HG02763 (cell line): ENCODE data around the gene MYOCD.

Source experiments
- ATAC-seq: cut with Tn5 transposase; IDR thresholded peaks from one replicate; pipeline ENCODE4 v1.9.1; 2021; ENCODE audit warnings: mild to moderate bottlenecking, moderate library complexity; ENCODE audit not compliant: unreplicated experiment

MYOCD gene

GRCh38 chr17:12640364-12640763 lies 25.3 kb upstream of the MYOCD start:
- no peak for ATAC-seq

GRCh38 chr17:12641084-12641483 lies 24.6 kb upstream of the MYOCD start:
- ATAC-seq: no peak

- ATAC-seq: no peak
These were observed 23.7 kb upstream of the MYOCD start for GRCh38 chr17:12642034-12642433.

DNA sequence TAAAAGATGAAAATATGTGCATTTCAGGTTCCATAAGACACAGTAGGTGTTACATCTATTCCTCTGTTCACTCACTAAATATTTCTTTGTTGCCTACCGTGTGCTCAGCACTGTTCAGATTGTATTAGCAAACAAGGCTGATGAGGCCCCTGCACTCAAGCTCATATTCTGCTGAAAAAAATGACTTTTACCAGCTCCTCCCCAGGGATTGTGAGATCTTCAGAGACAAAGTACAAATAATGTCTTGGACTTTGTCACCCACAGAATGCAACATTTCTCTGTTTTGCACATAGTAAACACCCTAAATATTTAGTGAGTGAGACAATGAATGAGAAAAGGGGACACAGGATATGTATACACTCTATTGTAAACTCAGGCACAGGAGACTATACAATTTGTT lies 21.9 kb upstream of the MYOCD start:
- ATAC-seq: no peak

DNA sequence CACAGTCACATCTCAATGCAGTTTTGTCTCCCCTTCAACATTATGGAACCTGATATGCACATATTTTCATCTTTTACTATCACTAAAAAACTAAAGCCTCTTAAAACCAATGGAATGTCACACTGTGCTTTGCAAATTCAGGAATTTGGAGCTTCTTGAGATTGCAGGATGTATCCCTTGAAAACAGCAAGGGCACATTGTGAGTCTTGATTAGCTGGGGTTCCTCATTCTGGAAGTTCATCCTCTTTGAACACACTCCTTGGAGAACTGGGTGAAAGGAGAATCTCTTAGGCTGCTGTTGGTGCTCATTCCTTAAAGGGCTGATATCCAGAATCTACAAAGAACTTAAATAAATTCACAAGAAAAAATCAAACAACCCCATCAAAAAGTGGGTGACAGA lies 21.1 kb upstream of the MYOCD start:
- ATAC-seq: no peak

DNA sequence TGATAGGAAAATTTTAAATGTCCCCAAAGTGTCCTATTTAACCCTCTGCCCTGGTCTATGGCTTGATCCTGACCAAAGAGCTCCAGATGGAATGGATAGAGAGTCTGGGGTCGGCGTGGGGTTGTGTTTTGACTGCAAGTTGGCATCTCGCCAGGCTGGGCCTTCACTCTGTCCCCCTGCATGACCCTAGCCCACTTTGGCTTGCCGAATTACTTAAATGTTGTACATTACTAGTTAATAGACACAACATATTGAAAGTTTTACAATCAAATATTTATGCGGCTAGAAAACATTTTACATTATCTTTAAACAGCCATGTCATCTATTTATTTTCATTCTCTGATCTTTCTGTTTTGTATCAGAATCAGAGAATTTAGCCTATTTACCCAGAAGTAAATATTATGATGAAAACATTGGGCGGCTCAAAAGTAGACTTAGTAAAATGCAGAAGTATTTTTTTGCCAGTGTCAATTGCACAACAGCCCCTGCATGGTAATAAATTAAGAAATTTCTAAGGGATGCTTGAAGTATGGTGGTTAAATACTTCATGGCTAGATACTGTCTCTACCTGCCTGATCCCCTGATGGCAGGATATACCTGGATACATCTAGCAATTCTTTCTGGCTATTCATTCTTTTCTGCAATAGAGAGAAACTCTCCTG lies 18.8 kb upstream of the MYOCD start:
- no peak for ATAC-seq

DNA sequence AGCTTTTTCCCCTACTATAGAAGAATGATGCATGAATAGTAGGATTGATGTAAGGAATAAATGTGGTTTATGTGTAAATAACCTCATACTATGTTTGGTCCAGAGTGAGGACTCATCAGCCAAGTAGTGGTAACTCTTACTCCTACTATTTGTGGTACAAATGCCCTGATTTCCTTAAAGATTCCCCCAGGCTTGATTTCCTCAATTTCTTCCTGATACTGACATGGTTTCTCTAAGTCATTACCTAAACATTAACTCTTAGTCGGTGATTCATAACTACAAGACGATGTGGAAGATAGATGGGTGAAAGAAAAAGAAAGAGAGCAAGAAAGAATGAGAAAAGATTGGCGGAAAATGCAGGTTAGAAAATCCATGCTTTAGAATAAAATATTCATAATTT lies 17.2 kb upstream of the MYOCD start:
- ATAC-seq: no peak

GRCh38 chr17:12655936-12656335 lies 9.8 kb upstream of the MYOCD start:
- ATAC-seq: no peak

DNA sequence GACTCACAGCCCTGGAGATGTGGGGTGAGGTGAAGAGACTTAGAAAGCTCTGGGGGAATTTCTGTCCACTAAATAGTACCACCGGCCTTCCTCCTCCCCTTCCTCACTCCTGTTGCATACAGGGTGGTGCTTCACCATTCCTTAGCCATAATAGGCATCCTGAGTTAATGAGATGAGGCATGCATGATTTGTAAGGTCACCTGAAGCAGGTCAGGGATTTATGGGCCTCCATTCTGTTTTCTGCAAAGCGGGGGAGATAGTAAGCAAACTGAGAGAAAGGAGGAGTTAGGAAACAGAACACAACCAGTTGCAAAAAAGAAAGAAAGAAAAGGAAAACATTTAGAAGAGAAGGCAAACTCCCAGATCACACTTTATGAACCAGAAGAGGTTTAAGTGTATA lies 9.3 kb upstream of the MYOCD start:
- ATAC-seq: no peak

- ATAC-seq: no peak
These were observed 6.2 kb upstream of the MYOCD start for GRCh38 chr17:12659500-12659899.

- ATAC-seq: no peak
These were observed 1.4 kb upstream of the MYOCD start for GRCh38 chr17:12664252-12664651.

GRCh38 chr17:12664894-12665262 lies 812 bp upstream of the MYOCD start:
- ATAC-seq: no peak

- ATAC-seq: no peak
These were observed 1.0 kb downstream of the MYOCD start for GRCh38 chr17:12666718-12667117.

DNA sequence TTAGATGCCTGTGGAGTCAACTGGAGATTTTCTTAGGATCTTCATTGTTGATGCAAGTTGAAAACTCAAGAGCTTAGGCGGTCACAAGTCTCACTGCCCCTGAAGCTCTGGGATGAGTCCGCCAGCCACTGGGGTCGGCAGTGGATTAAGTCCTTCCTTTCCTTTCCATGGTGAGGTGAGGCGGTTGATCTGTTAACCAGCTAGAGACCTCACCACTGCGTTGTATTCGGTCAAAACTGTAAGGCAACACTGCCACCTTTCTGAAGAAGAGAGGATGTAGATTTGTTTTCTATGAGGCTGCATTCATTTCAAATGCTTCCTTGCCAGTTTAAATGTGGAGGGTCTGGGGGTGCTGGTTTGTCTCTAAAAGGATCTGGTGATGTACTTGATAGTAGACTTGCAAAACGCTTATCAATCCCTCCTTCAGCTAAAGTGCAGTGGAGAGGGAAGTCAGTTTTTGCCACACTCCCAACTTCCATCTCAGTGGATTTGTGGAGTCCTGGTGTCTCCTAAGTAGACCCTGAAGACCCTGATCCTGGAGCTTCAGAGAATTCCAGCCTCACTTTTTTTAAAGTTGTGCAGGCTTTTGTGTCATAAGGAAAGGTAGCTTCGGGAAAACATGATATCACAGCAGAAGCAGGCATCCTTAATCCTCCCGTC lies 1.7 kb downstream of the MYOCD start:
- ATAC-seq: no peak

- ATAC-seq: no peak
These were observed 6.2 kb downstream of the MYOCD start for GRCh38 chr17:12671906-12672305.

DNA sequence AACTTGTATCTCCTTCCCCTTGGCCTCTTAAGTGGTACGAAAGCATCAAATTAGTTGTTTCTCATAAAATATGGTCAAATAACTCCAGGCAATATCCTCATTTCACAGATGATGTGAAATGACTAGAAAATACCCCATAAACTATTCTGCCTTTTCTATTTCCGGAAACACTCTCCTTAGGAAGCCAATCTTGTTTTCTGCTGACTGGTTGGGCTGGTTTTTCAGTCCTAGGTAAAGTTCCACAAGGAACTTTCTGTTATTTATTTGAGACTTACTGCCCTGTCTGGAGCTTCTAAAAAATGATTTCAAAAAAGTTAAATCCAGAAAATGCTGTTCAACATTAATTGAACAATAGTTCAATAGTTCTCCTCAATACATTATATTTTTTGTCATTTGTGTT lies 7.3 kb downstream of the MYOCD start:
- no peak for ATAC-seq

DNA sequence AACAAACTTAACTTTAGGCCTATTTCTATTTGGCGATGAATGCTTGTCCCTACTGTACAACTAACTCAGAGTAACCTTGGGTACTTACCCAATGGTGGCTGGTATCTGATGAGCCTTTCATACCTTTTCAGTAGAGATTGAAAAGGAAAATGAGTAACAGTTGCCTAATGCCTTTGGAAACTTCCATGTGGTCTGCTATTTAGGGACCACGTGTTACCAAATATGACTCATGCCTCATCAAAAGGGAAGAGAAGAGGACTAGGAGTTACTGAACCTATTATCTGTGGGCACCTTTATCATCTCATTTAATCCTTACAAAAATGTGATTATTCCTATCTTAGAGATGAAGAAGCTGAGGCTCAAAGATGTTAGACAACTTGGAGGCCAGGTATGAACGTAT lies 8.1 kb downstream of the MYOCD start:
- no peak for ATAC-seq

- ATAC-seq: no peak
These were observed 14.8 kb downstream of the MYOCD start for GRCh38 chr17:12680407-12680897.

GRCh38 chr17:12680993-12681392 lies 15.3 kb downstream of the MYOCD start:
- ATAC-seq: no peak

DNA sequence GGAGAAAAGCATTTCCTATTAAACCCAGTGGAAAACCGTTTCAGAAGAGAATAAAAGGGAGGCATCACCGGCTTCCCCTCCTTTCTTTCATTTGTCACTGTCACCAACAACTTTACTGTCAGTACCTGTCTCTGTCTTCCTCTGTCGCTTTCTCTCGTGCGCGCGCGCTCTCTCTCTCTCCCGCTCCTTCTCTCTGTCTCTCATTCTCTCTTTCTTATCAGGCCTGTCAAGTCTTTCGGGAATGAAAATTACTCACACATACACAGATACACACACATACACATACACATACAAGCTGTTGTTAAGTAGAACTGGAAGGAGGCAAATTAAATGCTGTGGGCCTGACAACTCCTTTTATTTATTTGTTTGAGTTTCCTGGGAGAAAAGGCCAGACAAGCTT lies 17.6 kb downstream of the MYOCD start:
- no peak for ATAC-seq

GRCh38 chr17:12686486-12686885 lies 20.8 kb downstream of the MYOCD start:
- ATAC-seq: no peak

DNA sequence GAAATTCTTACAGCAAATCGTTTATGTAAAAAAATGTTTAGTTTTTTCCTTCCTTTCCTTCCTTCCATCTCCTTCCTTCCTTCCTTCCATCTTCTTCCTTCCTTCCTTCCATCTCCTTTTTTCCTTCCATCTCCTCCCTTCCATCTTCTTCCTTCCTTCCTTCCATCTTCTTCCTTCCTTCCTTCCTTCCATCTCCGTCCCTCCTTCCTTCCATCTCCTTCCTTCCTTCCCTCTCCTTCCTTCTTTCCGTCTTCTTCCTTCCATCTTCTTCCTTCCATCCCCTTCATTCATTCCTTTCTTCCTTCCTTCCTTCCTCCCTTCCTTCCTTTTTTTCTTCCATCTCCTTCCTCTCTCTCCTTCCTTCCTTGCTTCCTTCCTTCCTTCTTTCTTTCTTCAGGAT lies 22.7 kb downstream of the MYOCD start:
- ATAC-seq: no peak

DNA sequence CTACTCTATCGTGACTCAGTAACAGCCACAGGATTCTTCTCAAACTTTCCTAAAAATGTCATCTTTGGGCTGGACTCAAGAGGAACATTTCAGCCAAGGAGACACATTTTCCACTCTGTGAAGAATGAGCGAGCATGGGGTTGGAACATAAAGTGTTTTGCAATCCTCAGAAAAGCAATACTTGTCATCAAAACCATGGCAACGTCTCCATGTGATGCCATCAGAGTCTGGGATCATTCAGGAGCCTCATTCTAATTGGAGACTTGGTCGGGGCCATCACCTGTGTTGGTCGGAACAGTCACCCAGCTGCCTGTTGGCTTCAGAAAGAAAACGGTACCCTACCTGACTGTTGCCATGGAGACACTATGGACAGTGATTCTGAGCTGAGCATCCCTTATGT lies 25.5 kb downstream of the MYOCD start:
- no peak for ATAC-seq
